Stimulated activated CD8-positive, alpha-beta memory T cell treated with anti-CD3 and anti-CD28 coated beads, Interleukin-15, amount 100 ng/mL, for 4 hours (primary cell): ENCODE data around the gene IPP.
A peak's percentile ranks its signal among the peaks of the same experiment; 100 is the strongest.
"Not testable (repeated sequence)": the region's sequence is repeated elsewhere in the genome, so short reads cannot be mapped to it uniquely, and the experiment has no call there.

Experiments
- DNase-seq, 2 donors: peaks; one replicate each; pipeline ENCODE4 v3.0.0-alpha.2; 2020; ENCODE audit warnings: low read depth in 2 of 2

The IPP gene

GRCh38 chr1:45739641-45740156 lies 10.8 kb downstream of the IPP start:
- DNase-seq, result not testable (repeated sequence)

- no peak for DNase-seq
Observed at GRCh38 chr1:45739137-45739536, 11.3 kb downstream of the IPP start.

- no peak for DNase-seq
Observed at GRCh38 chr1:45730780-45731319, 19.6 kb downstream of the IPP start.

GRCh38 chr1:45730075-45730779 lies 20.2 kb downstream of the IPP start:
- no peak for DNase-seq

GRCh38 chr1:45726007-45726406 lies 24.4 kb downstream of the IPP start:
- DNase-seq, result not testable (repeated sequence)

GRCh38 chr1:45723248-45723930 lies 27.1 kb downstream of the IPP start:
- DNase-seq, result no peak

GRCh38 chr1:45722809-45723208 lies 27.6 kb downstream of the IPP start:
- DNase-seq, result no peak

- no peak for DNase-seq
Observed at GRCh38 chr1:45721207-45721606, 29.2 kb downstream of the IPP start.

- no peak for DNase-seq
Observed at GRCh38 chr1:45718289-45718688, 32.2 kb downstream of the IPP start.

- DNase-seq, result not testable (repeated sequence)
Observed at GRCh38 chr1:45717386-45717785, 33.1 kb downstream of the IPP start.

GRCh38 chr1:45716700-45717099 lies 33.8 kb downstream of the IPP start:
- no peak for DNase-seq

GRCh38 chr1:45713711-45714110 lies 36.7 kb downstream of the IPP start:
- DNase-seq, result no peak

- no peak for DNase-seq
Observed at GRCh38 chr1:45704637-45705036, 45.8 kb downstream of the IPP start.

- DNase-seq, result no peak
Observed at GRCh38 chr1:45694823-45695222, 55.6 kb downstream of the IPP start.

- DNase-seq, result not testable (repeated sequence)
Observed at GRCh38 chr1:45693811-45694210, 56.6 kb downstream of the IPP start.

- peak; percentile 51 to 61 for DNase-seq
Observed at GRCh38 chr1:45687754-45688740, 62.4 kb downstream of the IPP start, which contains the start of gene TMEM69. TMEM69 (plus strand) TSS chr1:45688181; CDS start chr1:45691069, 2,888 bp downstream.

- peak; percentile 93 to 94 for DNase-seq
Observed at GRCh38 chr1:45687014-45687753, 63.3 kb downstream of the IPP start.

GRCh38 chr1:45686288-45687013 lies 64.0 kb downstream of the IPP start, which contains the start of gene GPBP1L1:
GPBP1L1 (minus strand) TSS chr1:45686533; CDS start chr1:45659087, 27,446 bp downstream.
- DNase-seq, result peak; percentile 95 to 96

- peak in 1 of 2 donors; percentile 38 for DNase-seq
Observed at GRCh38 chr1:45686015-45686287, 64.5 kb downstream of the IPP start.

- no peak for DNase-seq
Observed at GRCh38 chr1:45685308-45686014, 65.0 kb downstream of the IPP start.
